ENCODE data around the gene ACTC1.

ACTC1 gene

GRCh38 chr15:34757262-34757661 lies 38.1 kb downstream of the ACTC1 start:
- H3K27ac ChIP-seq: no peak overlapping the region
- no peak for TF ChIP-seq CTCF (IDR thresholded peaks at IDR 0.05)
- no peak for TF ChIP-seq ZFX (IDR thresholded peaks at IDR 0.05; ENCODE audit: borderline replicate concordance)

- H3K27ac ChIP-seq: no peak overlapping the region
- TF ChIP-seq CTCF (IDR thresholded peaks at IDR 0.05): no peak
- no peak for TF ChIP-seq ZFX (IDR thresholded peaks at IDR 0.05; ENCODE audit: borderline replicate concordance)
These were observed 40.0 kb downstream of the ACTC1 start for GRCh38 chr15:34755419-34755773.

DNA sequence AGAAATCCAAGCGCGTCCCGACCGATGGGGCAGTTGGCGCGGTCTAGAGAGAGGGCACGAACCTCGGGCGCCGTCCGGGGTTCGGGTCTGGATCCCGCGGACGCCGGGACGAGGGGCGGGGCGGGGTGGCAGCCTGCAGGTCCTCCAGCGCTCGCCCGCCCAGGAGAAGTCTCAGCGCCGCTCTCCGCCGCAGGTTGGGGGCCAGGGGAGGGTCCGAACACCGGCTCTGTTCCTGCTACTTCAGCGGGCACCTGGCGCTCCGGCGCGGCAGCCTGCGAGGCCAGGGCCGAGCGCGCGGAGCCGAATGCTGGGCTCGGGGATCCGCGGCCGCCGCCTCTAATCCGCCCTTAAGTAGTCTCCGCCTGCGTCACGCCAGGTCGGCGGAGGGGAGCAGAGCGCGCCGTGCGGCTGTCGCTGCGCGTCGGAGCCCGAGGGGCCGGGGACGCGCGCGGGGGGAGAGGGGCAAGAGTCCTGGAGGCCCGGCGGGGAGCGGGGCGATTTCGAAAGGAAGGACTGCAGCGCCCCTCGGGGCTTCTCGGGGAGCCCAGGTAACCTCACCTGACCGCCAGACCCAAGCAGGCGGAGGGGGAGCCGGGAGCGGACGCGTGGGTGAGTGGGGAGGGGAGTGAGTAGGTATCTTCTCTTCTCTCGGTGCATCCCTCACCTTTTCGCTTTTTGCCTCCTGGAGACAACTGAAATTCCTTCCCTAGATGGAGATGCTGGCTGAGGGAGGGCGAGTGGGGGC lies 40.5 kb downstream of the ACTC1 start, which contains the start of gene GJD2:
GJD2 (minus strand) TSS at position 325 of the 745 bp plus-strand sequence. CDS start 510 bp downstream, outside the sequence.
- H3K27ac ChIP-seq: no peak within 1 kb of the TSS
- TF ChIP-seq ZFX (IDR thresholded peaks at IDR 0.05; ENCODE audit: borderline replicate concordance) (no peak), CTCF (IDR thresholded peaks at IDR 0.05) (no peak)

- no peak overlapping the region for H3K27ac ChIP-seq
- TF ChIP-seq ZFX (IDR thresholded peaks at IDR 0.05; ENCODE audit: borderline replicate concordance) (no peak), CTCF (IDR thresholded peaks at IDR 0.05) (no peak)
These were observed 41.2 kb downstream of the ACTC1 start for GRCh38 chr15:34754171-34754601.

DNA sequence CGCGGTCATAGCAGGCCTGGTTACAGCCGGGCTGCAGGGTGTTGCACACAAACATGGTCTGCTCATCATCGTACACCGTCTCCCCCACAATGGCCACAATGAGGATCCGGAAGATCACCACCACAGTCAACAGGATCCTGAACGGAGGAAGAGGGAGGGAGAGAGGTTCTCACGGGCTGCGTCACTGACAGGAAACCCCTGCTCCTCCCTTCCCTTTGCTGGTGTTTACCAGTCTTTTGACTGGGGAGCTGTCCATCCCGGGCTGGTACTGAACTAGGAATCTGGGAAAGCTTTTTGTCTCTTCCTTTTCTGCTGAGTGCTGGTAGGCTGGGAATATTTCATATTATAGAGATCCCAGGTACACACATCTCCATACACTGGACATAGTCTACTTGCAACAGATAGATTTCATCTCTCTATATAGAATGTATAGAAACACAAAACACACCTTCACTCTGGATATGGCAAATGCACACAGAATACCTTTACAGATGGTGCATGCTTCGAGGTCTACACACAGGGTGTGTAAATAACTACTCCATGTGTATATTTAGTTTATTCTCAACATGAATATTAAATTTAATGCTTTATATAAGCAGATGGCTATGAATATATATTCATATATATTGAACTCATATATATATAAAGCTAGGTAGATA lies 42.0 kb downstream of the ACTC1 start:
- H3K27ac ChIP-seq: no peak overlapping the region
- no peak for TF ChIP-seq ZFX (IDR thresholded peaks at IDR 0.05; ENCODE audit: borderline replicate concordance)
- TF ChIP-seq CTCF (IDR thresholded peaks at IDR 0.05): no peak

DNA sequence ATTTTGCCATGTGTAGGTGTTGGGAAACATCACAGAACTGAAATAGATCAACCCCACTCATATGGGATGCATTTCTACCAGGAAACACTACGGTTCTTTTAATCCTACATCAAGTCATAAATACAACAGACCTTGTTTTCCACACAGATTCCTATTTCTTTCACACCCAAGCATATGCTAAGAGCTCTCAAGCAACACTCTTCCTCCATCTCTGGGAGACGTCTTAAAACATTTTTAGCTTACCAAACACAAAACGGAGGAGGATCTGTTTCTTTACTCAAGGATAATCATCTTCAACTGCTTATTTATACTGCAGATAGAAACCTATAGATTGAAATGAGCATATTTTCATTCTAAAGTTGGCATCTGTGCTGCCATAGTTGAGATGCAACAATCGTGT lies 45.7 kb downstream of the ACTC1 start:
- no peak for TF ChIP-seq ZFX (IDR thresholded peaks at IDR 0.05; ENCODE audit: borderline replicate concordance)
- no peak overlapping the region for H3K27ac ChIP-seq
